KMS-11 (cell line): ENCODE data around the gene ADSS1.

Experiments
- H2AFZ ChIP-seq: fragments of 200-600 bp; sonication (generic); 2 replicates; pipeline ENCODE4 v1.6.1; 2016; ENCODE audit warnings: antibody characterized with exemption, mixed run types, low read depth
- H3K27ac ChIP-seq: fragments of 200-600 bp; sonication (generic); 2 replicates; pipeline ENCODE4 v1.6.1; 2016; ENCODE audit warnings: mild to moderate bottlenecking, mixed run types
- H3K27me3 ChIP-seq: fragments of 200-600 bp; sonication (generic); 2 replicates; pipeline ENCODE4 v1.6.1; 2017; ENCODE audit warnings: mild to moderate bottlenecking, low read depth, mixed run types, moderate library complexity; ENCODE audit not compliant: insufficient read depth
- H3K36me3 ChIP-seq: fragments of 200-600 bp; sonication (generic); 2 replicates; pipeline ENCODE4 v1.6.1; 2017; ENCODE audit warnings: mild to moderate bottlenecking, mixed run types; ENCODE audit not compliant: insufficient read depth
- H3K4me1 ChIP-seq: fragments of 200-600 bp; sonication (generic); 2 replicates; pipeline ENCODE4 v1.6.1; 2016; ENCODE audit warnings: mild to moderate bottlenecking, low read depth, mixed run types; ENCODE audit not compliant: poor library complexity, severe bottlenecking
- H3K4me2 ChIP-seq: fragments of 200-600 bp; sonication (generic); 2 replicates; pipeline ENCODE4 v1.7.0; 2016; ENCODE audit warnings: mild to moderate bottlenecking, mixed run types
- H3K4me3 ChIP-seq: fragments of 200-600 bp; sonication (generic); IDR thresholded peaks from 2 replicates; pipeline ENCODE4 v1.6.1; 2017; ENCODE audit warnings: low read depth, low read length, mixed read lengths; ENCODE audit not compliant: insufficient read depth
- H3K79me2 ChIP-seq: fragments of 200-600 bp; sonication (generic); 2 replicates; pipeline ENCODE4 v1.6.1; 2016; ENCODE audit warnings: low read depth, mixed run types; ENCODE audit not compliant: insufficient read depth
- H3K9ac ChIP-seq: fragments of 200-600 bp; sonication (generic); 2 replicates; pipeline ENCODE4 v1.6.1; 2016; ENCODE audit warnings: mild to moderate bottlenecking, mixed run types
- H4K20me1 ChIP-seq: fragments of 200-600 bp; sonication (generic); 2 replicates; pipeline ENCODE4 v1.6.1; 2016; ENCODE audit warnings: mild to moderate bottlenecking, mixed run types; ENCODE audit not compliant: insufficient read depth
- CTCF ChIP-seq: fragments of 200-600 bp; sonication (generic); conservative IDR thresholded peaks from 2 replicates; pipeline ENCODE4 v1.6.1; 2017; ENCODE audit warnings: low read depth, mild to moderate bottlenecking, antibody characterized with exemption, low read length, moderate library complexity, mixed read lengths

ADSS1 gene

GRCh38 chr14:104776481-104776880 is 52.5 kb downstream of the ADSS1 start:
- no peak for TF ChIP-seq CTCF

GRCh38 chr14:104776961-104777807 is 53.2 kb downstream of the ADSS1 start:
- H3K4me1 ChIP-seq: no peaks in the 10 kb centered on the region
- H2AFZ ChIP-seq: no peak overlapping the region
- H4K20me1 ChIP-seq: no peaks in the 10 kb centered on the region
- H3K79me2 ChIP-seq: no peaks in the 10 kb centered on the region
- no peak overlapping the region for H3K4me3 ChIP-seq
- H3K9ac ChIP-seq: no peak overlapping the region
- H3K27me3 ChIP-seq: no peaks in the 10 kb centered on the region
- H3K36me3 ChIP-seq: no peaks in the 10 kb centered on the region
- H3K27ac ChIP-seq: no peak overlapping the region
- no peak overlapping the region for H3K4me2 ChIP-seq
- TF ChIP-seq CTCF: no peak

More at GRCh38 chr14:104776481-104776880, 52.5 kb downstream of the ADSS1 start:
- Histone ChIP-seq H3K9ac (no peak overlapping the region), H2AFZ (no peak overlapping the region), H3K4me2 (no peak overlapping the region), H3K27me3 (no peaks in the 10 kb centered on the region), H3K4me3 (no peak overlapping the region), H4K20me1 (no peaks in the 10 kb centered on the region), H3K36me3 (no peaks in the 10 kb centered on the region), H3K4me1 (no peaks in the 10 kb centered on the region), H3K79me2 (no peaks in the 10 kb centered on the region), H3K27ac (no peak overlapping the region)

- Histone ChIP-seq H4K20me1 (no peaks in the 10 kb centered on the region), H3K4me1 (no peaks in the 10 kb centered on the region), H3K9ac (no peak overlapping the region), H2AFZ (no peak overlapping the region), H3K27me3 (no peaks in the 10 kb centered on the region), H3K36me3 (no peaks in the 10 kb centered on the region), H3K27ac (no peak overlapping the region), H3K4me2 (no peak overlapping the region), H3K79me2 (no peaks in the 10 kb centered on the region), H3K4me3 (no peak overlapping the region)
- no peak for TF ChIP-seq CTCF
These were observed 53.8 kb downstream of the ADSS1 start for GRCh38 chr14:104777808-104778249.

- Histone ChIP-seq H3K4me3 (no peak overlapping the region), H3K36me3 (no peaks in the 10 kb centered on the region), H3K79me2 (no peaks in the 10 kb centered on the region), H3K4me1 (no peaks in the 10 kb centered on the region), H3K9ac (no peak overlapping the region), H2AFZ (no peak overlapping the region), H3K4me2 (no peak overlapping the region), H4K20me1 (no peaks in the 10 kb centered on the region), H3K27ac (no peak overlapping the region), H3K27me3 (no peaks in the 10 kb centered on the region)
- TF ChIP-seq CTCF: no peak
These were observed 54.8 kb downstream of the ADSS1 start for GRCh38 chr14:104778694-104779331.
